HepG2 (cell line): ENCODE measurements around the gene SELENOH. TPM values are rescaled to one million over a fixed set of nuclear protein-coding genes. Genes with fewer than 3 reads are reported as not detected.

Experiments used
- HNRNPLL ChIP-seq: fragments of 200-400 bp; formaldehyde crosslinking; IDR thresholded peaks from 2 replicates; pipeline ENCODE4 v1.6.1; 2017; ENCODE audit warnings: mild to moderate bottlenecking, low read depth, low read length; ENCODE audit not compliant: poor library complexity, severe bottlenecking
- IKZF4 ChIP-seq: sonication (generic); formaldehyde crosslinking; IDR thresholded peaks from 2 replicates; pipeline ENCODE4 v1.5.1; 2020; ENCODE audit warnings: borderline replicate concordance, mild to moderate bottlenecking, low read depth, missing genetic modification reagents; ENCODE audit errors: not compliant biosample characterization
- ISL2 ChIP-seq: sonication (generic); formaldehyde crosslinking; IDR thresholded peaks from 2 replicates; pipeline ENCODE4 v1.5.0; 2020; ENCODE audit warnings: missing genetic modification reagents
- JDP2 ChIP-seq: sonication (generic); formaldehyde crosslinking; IDR thresholded peaks from 2 replicates; pipeline ENCODE4 v1.8.1; 2022; ENCODE audit warnings: missing genetic modification reagents, borderline replicate concordance
- KDM4B ChIP-seq: sonication (generic); formaldehyde crosslinking; IDR thresholded peaks from 2 replicates; pipeline ENCODE4 v1.4.0; 2020; ENCODE audit warnings: missing genetic modification reagents
- MAFF ChIP-seq: IDR thresholded peaks from 2 replicates; pipeline ENCODE4 v1.6.1; 2011; ENCODE audit warnings: low read depth, low read length, improper control_type of control experiment
- NRL ChIP-seq: sonication (generic); formaldehyde crosslinking; IDR thresholded peaks from 2 replicates; pipeline ENCODE4 v1.5.0; 2020; ENCODE audit warnings: missing genetic modification reagents, mild to moderate bottlenecking, moderate library complexity, borderline replicate concordance
- SMC3 ChIP-seq: IDR thresholded peaks from 2 replicates; pipeline ENCODE4 v1.6.1; 2011; ENCODE audit warnings: low read length, improper control_type of control experiment
- STAG1 ChIP-seq: sonication (generic); formaldehyde crosslinking; IDR thresholded peaks from 2 replicates; pipeline ENCODE4 v1.4.0; 2020; ENCODE audit warnings: missing genetic modification reagents
- TCF7 ChIP-seq: sonication (generic); IDR thresholded peaks from 2 replicates; pipeline ENCODE4 v1.6.1; 2016; ENCODE audit warnings: antibody characterized with exemption, low read depth
- ZBTB37 ChIP-seq: sonication (generic); formaldehyde crosslinking; IDR thresholded peaks from 2 replicates; pipeline ENCODE4 v1.4.0; 2020; ENCODE audit warnings: mild to moderate bottlenecking, missing genetic modification reagents
- ZBTB38 ChIP-seq: sonication (generic); formaldehyde crosslinking; IDR thresholded peaks from 2 replicates; pipeline ENCODE4 v1.5.1; 2020; ENCODE audit warnings: mild to moderate bottlenecking, missing genetic modification reagents
- ZHX2 ChIP-seq, 2 experiments: sonication (generic) in 1 of 2; formaldehyde crosslinking in 1 of 2; IDR thresholded peaks; 2 replicates each; pipeline versions ENCODE4 v1.6.1 to v1.9.0; 2014 to 2022; ENCODE audit warnings: antibody characterized with exemption in 1 of 2, borderline replicate concordance in 1 of 2, inconsistent platforms in 1 of 2, low read depth in 1 of 2, missing genetic modification reagents in 1 of 2
- ZNF17 ChIP-seq: sonication (generic); formaldehyde crosslinking; IDR thresholded peaks from 2 replicates; pipeline ENCODE4 v1.5.0; 2020; ENCODE audit warnings: mild to moderate bottlenecking, missing genetic modification reagents
- ZNF550 ChIP-seq: sonication (generic); formaldehyde crosslinking; IDR thresholded peaks from 2 replicates; pipeline ENCODE4 v1.4.0; 2020; ENCODE audit warnings: mild to moderate bottlenecking, missing genetic modification reagents, borderline replicate concordance
- ZNF749 ChIP-seq: sonication (generic); formaldehyde crosslinking; IDR thresholded peaks from 2 replicates; pipeline ENCODE4 v1.8.0; 2022; ENCODE audit warnings: mild to moderate bottlenecking, missing genetic modification reagents, moderate library complexity, borderline replicate concordance
- ZSCAN20 ChIP-seq: sonication (generic); formaldehyde crosslinking; IDR thresholded peaks from 2 replicates; pipeline ENCODE4 v1.4.0; 2020; ENCODE audit warnings: missing genetic modification reagents, mild to moderate bottlenecking, borderline replicate concordance
- polyA plus RNA-seq, 8 experiments: library from polyadenylated mRNA; depleted of rRNA in 3 of 8; stranded (reverse) in 7 of 8; unstranded in 1 of 8; fragments of >200 nt; fragmentation: Illumina TruSeq in 4 of 8; extraction: Trizol in 4 of 8; gene quantifications; 2 replicates each; pipeline versions ENCODE4 v1.2.1 to v1.2.3, GENCODE V29; 2011 to 2016; ENCODE audit warnings: low read depth in 4 of 8, missing spikeins in 1 of 8, mixed read lengths in 1 of 8; ENCODE audit not compliant: insufficient read depth in 1 of 8
- total RNA-seq, 5 experiments: library from RNA; depleted of rRNA; stranded (reverse); fragments of >200 nt; fragmentation: Illumina TruSeq; extraction: Trizol; gene quantifications; 2 replicates each; pipeline ENCODE4 v1.2.3, GENCODE V29; 2016; ENCODE audit warnings: low read depth in 1 of 5
- TF ChIP-seq, protein P1 (sequence below): sonication (generic); formaldehyde crosslinking; IDR thresholded peaks from 2 replicates; pipeline ENCODE4 v1.4.0; 2020; ENCODE audit warnings: missing genetic modification reagents, borderline replicate concordance

SELENOH gene
- total and polyA plus RNA-seq, 2 of the 13 experiments (the other 11 are each of a cell fraction or from before 2014, with no cell fraction given) = 27.2 to 77.4 TPM

DNA sequence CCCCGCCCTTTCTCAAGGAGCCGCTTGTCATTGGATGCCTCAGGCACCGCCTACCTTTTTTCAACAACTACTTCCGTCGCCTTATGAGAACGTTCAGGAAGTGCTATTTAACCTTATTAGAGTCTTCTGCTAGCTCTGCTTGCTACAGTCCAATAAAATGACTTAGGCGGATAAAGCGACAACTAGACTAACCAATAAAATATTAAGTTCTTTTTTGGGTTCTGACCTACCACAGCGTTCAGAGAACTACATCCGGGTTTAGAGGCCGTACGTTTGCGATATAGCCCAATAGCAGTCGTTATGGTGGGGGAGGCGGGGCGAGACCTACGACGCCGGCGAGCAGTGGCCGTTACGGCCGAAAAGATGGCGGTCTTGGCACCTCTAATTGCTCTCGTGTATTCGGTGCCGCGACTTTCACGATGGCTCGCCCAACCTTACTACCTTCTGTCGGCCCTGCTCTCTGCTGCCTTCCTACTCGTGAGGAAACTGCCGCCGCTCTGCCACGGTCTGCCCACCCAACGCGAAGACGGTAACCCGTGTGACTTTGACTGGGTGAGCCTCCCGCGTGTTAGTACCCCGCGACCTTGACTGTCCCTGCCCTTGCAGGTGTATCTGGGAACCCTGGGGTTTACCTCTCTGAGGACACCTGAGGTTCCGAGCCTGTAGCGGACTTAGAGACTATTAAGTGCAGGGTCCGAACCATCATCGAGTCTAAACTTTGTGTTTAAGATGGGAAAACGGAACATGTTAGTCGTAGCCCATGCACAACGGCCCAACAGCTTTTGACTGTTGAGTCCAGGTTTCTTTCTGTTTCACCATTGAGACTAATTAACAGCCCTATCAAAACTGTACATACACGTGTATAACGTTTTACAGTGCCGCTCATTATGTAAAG is 28.8 kb upstream of the SELENOH start, which contains the start of gene TMX2 (continued):
- TF ChIP-seq ZHX2 (IDR thresholded peaks at IDR 0.05; ENCODE audit: low read depth) (no peak), ZHX2 (CRISPR knock-in tag; IDR thresholded peaks at IDR 0.05; ENCODE audit: borderline replicate concordance) (no peak), ZBTB38 (CRISPR knock-in tag) (0 out of 2 replicates have a peak, but pooled peaks have one; percentile 43), ZSCAN20 (no peak), MAFF (0 out of 2 replicates have a peak, but pooled peaks have one; percentile 7), NRL (CRISPR knock-in tag) (no peak), ZNF17 (CRISPR knock-in tag) (no peak), ZBTB37 (CRISPR knock-in tag) (no peak), HNRNPLL (no peak), ISL2 (no peak), SMC3 (no peak), JDP2 (CRISPR knock-in tag) (no peak), KDM4B (CRISPR knock-in tag) (no peak), TCF7 (no peak), STAG1 (CRISPR knock-in tag) (no peak), IKZF4 (no peak), ZNF550 (CRISPR knock-in tag) (0 out of 2 replicates have a peak, but pooled peaks have one; percentile 74), ZNF749 (no peak)
- TF ChIP-seq, protein P1, sequence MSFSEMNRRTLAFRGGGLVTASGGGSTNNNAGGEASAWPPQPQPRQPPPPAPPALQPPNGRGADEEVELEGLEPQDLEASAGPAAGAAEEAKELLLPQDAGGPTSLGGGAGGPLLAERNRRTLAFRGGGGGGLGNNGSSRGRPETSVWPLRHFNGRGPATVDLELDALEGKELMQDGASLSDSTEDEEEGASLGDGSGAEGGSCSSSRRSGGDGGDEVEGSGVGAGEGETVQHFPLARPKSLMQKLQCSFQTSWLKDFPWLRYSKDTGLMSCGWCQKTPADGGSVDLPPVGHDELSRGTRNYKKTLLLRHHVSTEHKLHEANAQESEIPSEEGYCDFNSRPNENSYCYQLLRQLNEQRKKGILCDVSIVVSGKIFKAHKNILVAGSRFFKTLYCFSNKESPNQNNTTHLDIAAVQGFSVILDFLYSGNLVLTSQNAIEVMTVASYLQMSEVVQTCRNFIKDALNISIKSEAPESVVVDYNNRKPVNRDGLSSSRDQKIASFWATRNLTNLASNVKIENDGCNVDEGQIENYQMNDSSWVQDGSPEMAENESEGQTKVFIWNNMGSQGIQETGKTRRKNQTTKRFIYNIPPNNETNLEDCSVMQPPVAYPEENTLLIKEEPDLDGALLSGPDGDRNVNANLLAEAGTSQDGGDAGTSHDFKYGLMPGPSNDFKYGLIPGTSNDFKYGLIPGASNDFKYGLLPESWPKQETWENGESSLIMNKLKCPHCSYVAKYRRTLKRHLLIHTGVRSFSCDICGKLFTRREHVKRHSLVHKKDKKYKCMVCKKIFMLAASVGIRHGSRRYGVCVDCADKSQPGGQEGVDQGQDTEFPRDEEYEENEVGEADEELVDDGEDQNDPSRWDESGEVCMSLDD = no peak
